ENCODE data around the gene RNMT. TPM values are rescaled to one million over a fixed set of nuclear protein-coding genes. Genes with fewer than 3 reads are reported as not detected.

The RNMT gene
- total RNA-seq, 3 donors from 2014 or later (not counting 1 experiment from before 2014, with no cell fraction given) = 68.9 to 77.4 (median 71.9) TPM

GRCh38 chr18:13712400-13713131 is 13.9 kb upstream of the RNMT start:
- intact Hi-C loops (cut with micrococcal nuclease) = no loop called here
- no peak overlapping the region for H3K27ac ChIP-seq (ENCODE audit: low read length)
- no peak overlapping the region for H3K4me3 ChIP-seq (ENCODE audit: low read length)
- H3K27ac Mint-ChIP-seq = no peak overlapping the region
- ATAC-seq (no peak), DNase-seq (no peak)
- H3K36me3 Mint-ChIP-seq = no peaks in the 10 kb centered on the region
- H3K4me3 Mint-ChIP-seq = no peak overlapping the region
- no peaks in the 10 kb centered on the region for H3K9me3 ChIP-seq (ENCODE audit: control insufficient read depth, insufficient read depth, low read length)
- H3K27me3 Mint-ChIP-seq (ENCODE audit: low read depth in 2 of 2) = no peaks in the 10 kb centered on the region
- H3K4me1 ChIP-seq (ENCODE audit: control insufficient read depth, insufficient read depth, low read length) = no peaks in the 10 kb centered on the region
- 93% methylated on average over 8 of the region's 8 CpGs for WGBS (ENCODE audit: insufficient coverage)
- no peaks in the 10 kb centered on the region for H3K36me3 ChIP-seq (ENCODE audit: control insufficient read depth, insufficient read depth, low read length)
- no peak for TF ChIP-seq CTCF (IDR thresholded peaks at IDR 0.05)
- no peaks in the 10 kb centered on the region for H3K9me3 Mint-ChIP-seq
- H3K4me1 Mint-ChIP-seq = peaks cover 38 to 42% of the 10 kb centered on the region in 2 donors
- no peaks in the 10 kb centered on the region for H3K27me3 ChIP-seq (ENCODE audit: control insufficient read depth, insufficient read depth, low read length)

- no peak for TF ChIP-seq CTCF (IDR thresholded peaks at IDR 0.05)
- Mint-ChIP-seq H3K4me1 (peaks cover 38 to 41% of the 10 kb centered on the region in 2 donors), H3K4me3 (no peak overlapping the region), H3K27ac (no peak overlapping the region), H3K27me3 (ENCODE audit: low read depth in 2 of 2) (no peaks in the 10 kb centered on the region), H3K9me3 (no peaks in the 10 kb centered on the region), H3K36me3 (no peaks in the 10 kb centered on the region)
- Histone ChIP-seq H3K27me3 (ENCODE audit: control insufficient read depth, insufficient read depth, low read length) (no peaks in the 10 kb centered on the region), H3K9me3 (ENCODE audit: control insufficient read depth, insufficient read depth, low read length) (no peaks in the 10 kb centered on the region), H3K27ac (ENCODE audit: low read length) (no peak overlapping the region), H3K36me3 (ENCODE audit: control insufficient read depth, insufficient read depth, low read length) (no peaks in the 10 kb centered on the region), H3K4me3 (ENCODE audit: low read length) (no peak overlapping the region), H3K4me1 (ENCODE audit: control insufficient read depth, insufficient read depth, low read length) (no peaks in the 10 kb centered on the region)
- ATAC-seq (no peak), DNase-seq (no peak)
- intact Hi-C loops (cut with micrococcal nuclease) = no loop called here
- WGBS (ENCODE audit: insufficient coverage) = 88% methylated on average over 8 of the region's 8 CpGs
These were observed 12.9 kb upstream of the RNMT start for GRCh38 chr18:13713455-13714055.

GRCh38 chr18:13715330-13715729 is 11.1 kb upstream of the RNMT start:
- H3K4me3 Mint-ChIP-seq = no peak overlapping the region
- Histone ChIP-seq H3K27me3 (ENCODE audit: control insufficient read depth, insufficient read depth, low read length) (no peaks in the 10 kb centered on the region), H3K36me3 (ENCODE audit: control insufficient read depth, insufficient read depth, low read length) (no peaks in the 10 kb centered on the region), H3K4me3 (ENCODE audit: low read length) (no peak overlapping the region), H3K27ac (ENCODE audit: low read length) (no peak overlapping the region), H3K4me1 (ENCODE audit: control insufficient read depth, insufficient read depth, low read length) (no peaks in the 10 kb centered on the region), H3K9me3 (ENCODE audit: control insufficient read depth, insufficient read depth, low read length) (no peaks in the 10 kb centered on the region)
- intact Hi-C loops (cut with micrococcal nuclease) = no loop called here
- DNase-seq (no peak), ATAC-seq (no peak)
- TF ChIP-seq CTCF (IDR thresholded peaks at IDR 0.05) = no peak
- 83% methylated on average over 1 of the region's 2 CpGs for WGBS (ENCODE audit: insufficient coverage)
- no peaks in the 10 kb centered on the region for H3K27me3 Mint-ChIP-seq (ENCODE audit: low read depth in 2 of 2)
- no peak overlapping the region for H3K27ac Mint-ChIP-seq
- no peaks in the 10 kb centered on the region for H3K36me3 Mint-ChIP-seq
- H3K9me3 Mint-ChIP-seq = no peaks in the 10 kb centered on the region
- peaks cover 35 to 40% of the 10 kb centered on the region in 2 donors for H3K4me1 Mint-ChIP-seq
